IMR-90 (cell line): Measurements from ENCODE around the gene MLH1. TPM values are rescaled to one million over a fixed set of nuclear protein-coding genes. Genes with fewer than 3 reads are reported as not detected.

Experiments used
- ATAC-seq: fragments of 200-7000 bp; cut with Tn5 transposase; 2 replicates; pipeline ENCODE4 v1.9.1; 2020; ENCODE audit warnings: low read depth, mild to moderate bottlenecking, moderate library complexity
- BruUV-seq: library from RNA; stranded (reverse); fragments of 400-500 nt; replicated peaks from 2 replicates; lab custom pipeline; 2021; lab: Mats Ljungman, UMichigan
- CTCF ChIA-PET: fragments of 300-600 bp; formaldehyde crosslinking; extraction: SDS; loops from one replicate; lab custom pipeline; 2021; ENCODE audit warnings: antibody characterized with exemption; lab: Yijun Ruan, JAX
- POLR2A ChIA-PET: fragments of 300-600 bp; sonication (Branson Sonifier 250); formaldehyde crosslinking; loops from one replicate; lab custom pipeline; 2022; ENCODE audit warnings: antibody characterized with exemption; ENCODE audit not compliant: unreplicated experiment; lab: Charles Lee
- DNase-seq: peaks from one replicate; pipeline ENCODE4 v3.0.0; 2013
- H2AFZ ChIP-seq: replicated peaks from 2 replicates; pipeline ENCODE3; 2013; ENCODE audit warnings: low read length, mild to moderate bottlenecking; ENCODE audit not compliant: poor library complexity
- H2AK5ac ChIP-seq: 2 replicates; pipeline ENCODE4 v1.6.1; 2013; ENCODE audit warnings: low read depth, low read length, inconsistent platforms
- H2AK9ac ChIP-seq: replicated peaks from 2 replicates; pipeline ENCODE3; 2013; ENCODE audit warnings: mild to moderate bottlenecking, low read depth, low read length, moderate library complexity; ENCODE audit not compliant: poor library complexity
- H2BK120ac ChIP-seq: 2 replicates; pipeline ENCODE4 v1.6.1; 2013; ENCODE audit warnings: low read depth, low read length, inconsistent platforms
- H2BK15ac ChIP-seq: 3 replicates; pipeline ENCODE4 v1.6.1; 2013; ENCODE audit warnings: low read depth, low read length, inconsistent platforms
- H2BK20ac ChIP-seq: 2 replicates; pipeline ENCODE4 v1.6.1; 2013; ENCODE audit warnings: low read depth, mild to moderate bottlenecking, inconsistent platforms, low read length, moderate library complexity
- H2BK5ac ChIP-seq: 2 replicates; pipeline ENCODE4 v1.6.1; 2013; ENCODE audit warnings: mild to moderate bottlenecking, low read depth, low read length, inconsistent platforms; ENCODE audit not compliant: poor library complexity, severe bottlenecking
- H3K14ac ChIP-seq: replicated peaks from 2 replicates; pipeline ENCODE4 v1.6.1; 2013; ENCODE audit warnings: low read depth, low read length, inconsistent platforms
- H3K18ac ChIP-seq: 2 replicates; pipeline ENCODE4 v1.6.1; 2013; ENCODE audit warnings: low read depth, low read length, control low read depth
- H3K23ac ChIP-seq: 2 replicates; pipeline ENCODE4 v1.6.1; 2013; ENCODE audit warnings: low read depth, low read length, inconsistent platforms
- H3K27ac ChIP-seq: 2 replicates; pipeline ENCODE4 v1.5.1; 2013; ENCODE audit warnings: mild to moderate bottlenecking, control low read depth, low read length; ENCODE audit not compliant: insufficient read depth
- H3K27me3 ChIP-seq: 2 replicates; pipeline ENCODE4 v1.6.1; 2013; ENCODE audit warnings: low read length; ENCODE audit not compliant: control insufficient read depth, insufficient read depth
- H3K36me3 ChIP-seq: 2 replicates; pipeline ENCODE4 v1.6.1; 2013; ENCODE audit warnings: low read length, mixed read lengths; ENCODE audit not compliant: control insufficient read depth, insufficient read depth
- H3K4ac ChIP-seq: 2 replicates; pipeline ENCODE4 v1.6.1; 2013; ENCODE audit warnings: low read depth, low read length, inconsistent platforms
- H3K4me1 ChIP-seq: 2 replicates; pipeline ENCODE4 v1.6.1; 2013; ENCODE audit warnings: low read length, mixed read lengths; ENCODE audit not compliant: control insufficient read depth, insufficient read depth
- H3K4me2 ChIP-seq: 2 replicates; pipeline ENCODE4 v1.6.1; 2013; ENCODE audit warnings: low read depth, mild to moderate bottlenecking, control low read depth, low read length, moderate library complexity
- H3K4me3 ChIP-seq: 2 replicates; pipeline ENCODE4 v1.5.1; 2013; ENCODE audit warnings: low read depth, mild to moderate bottlenecking, control low read depth, low read length, moderate library complexity; ENCODE audit not compliant: insufficient read depth
- H3K56ac ChIP-seq: 2 replicates; pipeline ENCODE4 v1.6.1; 2013; ENCODE audit warnings: low read length, inconsistent platforms; ENCODE audit not compliant: insufficient read depth; ENCODE audit errors: extremely low read depth
- H3K79me1 ChIP-seq, 2 experiments: 2 replicates each; pipeline ENCODE4 v1.6.1; 2013; ENCODE audit warnings: low read length in 2 of 2, inconsistent platforms in 1 of 2, low read depth in 1 of 2
- H3K9ac ChIP-seq: 2 replicates; pipeline ENCODE4 v1.6.1; 2013; ENCODE audit warnings: low read depth, low read length, control low read depth
- H3K9me1 ChIP-seq: 2 replicates; pipeline ENCODE4 v1.6.1; 2013; ENCODE audit warnings: low read length, inconsistent platforms; ENCODE audit not compliant: insufficient read depth
- H3K9me3 ChIP-seq: 2 replicates; pipeline ENCODE4 v1.6.1; 2013; ENCODE audit warnings: low read length; ENCODE audit not compliant: control insufficient read depth, insufficient read depth
- H4K20me1 ChIP-seq: 2 replicates; pipeline ENCODE4 v1.6.1; 2013; ENCODE audit warnings: low read length, inconsistent platforms; ENCODE audit not compliant: insufficient read depth
- H4K5ac ChIP-seq: 2 replicates; pipeline ENCODE4 v1.6.1; 2013; ENCODE audit warnings: mild to moderate bottlenecking, low read depth, low read length, control low read depth
- H4K8ac ChIP-seq, 2 experiments: 2 replicates each; pipeline ENCODE4 v1.6.1; 2013; ENCODE audit warnings: low read depth in 2 of 2, low read length in 2 of 2, control low read depth in 1 of 2, inconsistent platforms in 1 of 2
- H4K91ac ChIP-seq: 2 replicates; pipeline ENCODE4 v1.6.1; 2013; ENCODE audit warnings: low read depth, low read length, inconsistent platforms; ENCODE audit not compliant: insufficient read depth
- CEBPB ChIP-seq: IDR thresholded peaks from 2 replicates; pipeline ENCODE4 v1.6.1; 2012; ENCODE audit warnings: low read depth, low read length, improper control_type of control experiment
- CHD1 ChIP-seq: IDR thresholded peaks from 2 replicates; pipeline ENCODE4 v1.6.1; 2012; ENCODE audit warnings: low read depth, low read length, improper control_type of control experiment
- FOS ChIP-seq: fragments of 150-350 bp; IDR thresholded peaks from 2 replicates; pipeline ENCODE4 v1.6.1; 2016; ENCODE audit warnings: low read depth, low read length
- MAFK ChIP-seq: IDR thresholded peaks from 2 replicates; pipeline ENCODE4 v1.6.1; 2012; ENCODE audit warnings: low read depth, low read length, improper control_type of control experiment
- MAZ ChIP-seq: IDR thresholded peaks from 2 replicates; pipeline ENCODE4 v1.6.1; 2012; ENCODE audit warnings: low read depth, mild to moderate bottlenecking, low read length, improper control_type of control experiment, moderate library complexity, borderline replicate concordance
- POLR2A ChIP-seq: IDR thresholded peaks from 2 replicates; pipeline ENCODE4 v1.6.1; 2012; ENCODE audit warnings: mild to moderate bottlenecking, low read depth, low read length
- RFX5 ChIP-seq: IDR thresholded peaks from 2 replicates; pipeline ENCODE4 v1.8.0; 2012; ENCODE audit warnings: low read depth, mild to moderate bottlenecking, low read length, moderate library complexity
- WGBS, 2 experiments: methylation state at CpG; one replicate each; pipeline versions ENCODE4 v1.1.5 to v1.1.7; 2013; ENCODE audit warnings: missing lambda C conversion rate in 2 of 2; ENCODE audit not compliant: insufficient read length in 1 of 2; ENCODE audit errors: extremely low coverage in 2 of 2; 5-methylcytosine and 5-hydroxymethylcytosine counted together
- dilution Hi-C: fragments of 300-500 bp; cut with HindIII; formaldehyde crosslinking; loops from one replicate; pipeline ENCODE4 v1.14.3; 2018; ENCODE audit warnings: low sequenced_read_pairs; ENCODE audit not compliant: unreplicated experiment
- in situ Hi-C: fragments of 300-500 bp; cut with MboI; formaldehyde crosslinking; loops from 3 replicates; pipeline ENCODE4 v1.14.3; 2019; ENCODE audit warnings: low sequenced_read_pairs, inconsistent platforms, mixed read lengths
- intact Hi-C: fragments of 100-400 bp; cut with micrococcal nuclease; formaldehyde crosslinking; loops from 2 replicates; pipeline ENCODE4 v1.10.0; 2022
- polyA plus RNA-seq, 3 experiments: library from polyadenylated mRNA; depleted of rRNA; stranded (reverse); fragments of >200 nt; gene quantifications; 2 replicates each; pipeline ENCODE4 v1.2.3, GENCODE V29; 2012; ENCODE audit warnings: low replicate concordance in 1 of 3
- total RNA-seq: library from RNA; depleted of rRNA; stranded (reverse); fragments of >200 nt; gene quantifications from 2 replicates; pipeline ENCODE4 v1.2.3, GENCODE V29; 2012
- TF ChIP-seq, protein P1 (sequence below): conservative IDR thresholded peaks from 2 replicates; pipeline ENCODE4 v1.5.1; 2012; ENCODE audit warnings: mild to moderate bottlenecking, low read depth, low read length, improper control_type of control experiment
- TF ChIP-seq, protein P2 (sequence below): fragments of 150-350 bp; IDR thresholded peaks from 2 replicates; pipeline ENCODE4 v1.6.1; 2017; ENCODE audit warnings: mild to moderate bottlenecking, antibody characterized with exemption, low read length, low read depth
- TF ChIP-seq, protein P3 (sequence below): fragments of 150-350 bp; IDR thresholded peaks from 2 replicates; pipeline ENCODE4 v1.6.1; 2016; ENCODE audit warnings: low read depth, mild to moderate bottlenecking, low read length, moderate library complexity, borderline replicate concordance

The MLH1 gene
- total and polyA plus RNA-seq, 2 of the 4 experiments (the other 2 are of a cell fraction) = 30.2 to 54.1 TPM

DNA sequence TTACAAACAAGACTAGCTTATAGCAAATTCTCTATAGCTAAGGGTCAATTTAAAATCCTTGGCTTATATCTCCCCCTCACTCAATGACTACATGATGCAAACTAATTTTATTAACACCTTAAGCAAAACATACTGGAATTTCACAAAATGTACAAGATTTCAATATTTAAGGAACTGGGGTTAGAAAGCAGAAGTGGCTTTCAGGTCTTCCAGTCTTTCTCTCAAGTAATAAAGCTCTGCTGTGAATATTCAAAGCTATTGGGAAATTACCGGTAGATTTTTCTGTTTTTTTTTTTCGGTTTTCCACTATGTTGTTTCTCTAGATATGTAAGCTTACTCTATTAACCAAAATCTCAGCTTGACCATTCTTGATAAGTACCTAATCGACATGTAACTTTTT is 4.3 kb upstream of the MLH1 start:
- Histone ChIP-seq H3K27ac (no peak overlapping the region), H3K9me1 (no peaks in the 10 kb centered on the region), H4K91ac (no peak overlapping the region), H3K9ac (no peak overlapping the region), H4K5ac (no peak overlapping the region), H3K27me3 (no peaks in the 10 kb centered on the region), H3K56ac (no peak overlapping the region), H4K20me1 (peaks cover 22% of the 10 kb centered on the region; the same call in 1 of the 2 replicates), H2BK5ac (no peak overlapping the region), H2AK9ac (no peak overlapping the region), H3K4me1 (peaks cover 3% of the 10 kb centered on the region; the same call in 1 of the 2 replicates), H2BK20ac (no peak overlapping the region), H2AK5ac (no peak overlapping the region), H3K79me1 (peaks cover 3 to 37% of the 10 kb centered on the region in 2 experiments), H2BK15ac (no peak overlapping the region), H3K9me3 (no peaks in the 10 kb centered on the region), H3K18ac (no peak overlapping the region), H2AFZ (no peak overlapping the region), H2BK120ac (no peak overlapping the region), H3K4me3 (no peak overlapping the region), H4K8ac (no peak overlapping the region), H3K4me2 (no peak overlapping the region), H3K4ac (no peak overlapping the region), H3K23ac (no peak overlapping the region), H3K36me3 (peaks cover 16% of the 10 kb centered on the region), H3K14ac (no peak overlapping the region)
- intact Hi-C loops = no loop called here
- no peak for ATAC-seq
- ChIA-PET POLR2A (interaction anchor here (0.6 kb wide), 1 partner anchor 373 kb away, joined by 3 read pairs; no protein-coding TSS in a partner anchor), CTCF (interaction anchor here (0.7 to 1.0 kb wide), 3 partner anchors 8 to 319 kb away, joined by 3 to 4 read pairs (median 3); no protein-coding TSS in a partner anchor)
- BruUV-seq = no TSS peak
- no CpG with 5 or more reads among the region's 3 CpGs for WGBS, 2 experiments
- dilution Hi-C loops = no loop called here
- in situ Hi-C loops = no loop called here
- TF ChIP-seq, protein P1, sequence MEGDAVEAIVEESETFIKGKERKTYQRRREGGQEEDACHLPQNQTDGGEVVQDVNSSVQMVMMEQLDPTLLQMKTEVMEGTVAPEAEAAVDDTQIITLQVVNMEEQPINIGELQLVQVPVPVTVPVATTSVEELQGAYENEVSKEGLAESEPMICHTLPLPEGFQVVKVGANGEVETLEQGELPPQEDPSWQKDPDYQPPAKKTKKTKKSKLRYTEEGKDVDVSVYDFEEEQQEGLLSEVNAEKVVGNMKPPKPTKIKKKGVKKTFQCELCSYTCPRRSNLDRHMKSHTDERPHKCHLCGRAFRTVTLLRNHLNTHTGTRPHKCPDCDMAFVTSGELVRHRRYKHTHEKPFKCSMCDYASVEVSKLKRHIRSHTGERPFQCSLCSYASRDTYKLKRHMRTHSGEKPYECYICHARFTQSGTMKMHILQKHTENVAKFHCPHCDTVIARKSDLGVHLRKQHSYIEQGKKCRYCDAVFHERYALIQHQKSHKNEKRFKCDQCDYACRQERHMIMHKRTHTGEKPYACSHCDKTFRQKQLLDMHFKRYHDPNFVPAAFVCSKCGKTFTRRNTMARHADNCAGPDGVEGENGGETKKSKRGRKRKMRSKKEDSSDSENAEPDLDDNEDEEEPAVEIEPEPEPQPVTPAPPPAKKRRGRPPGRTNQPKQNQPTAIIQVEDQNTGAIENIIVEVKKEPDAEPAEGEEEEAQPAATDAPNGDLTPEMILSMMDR = no peak
- TF ChIP-seq MAZ (no peak), MAFK (no peak), FOS (no peak), CHD1 (no peak), CEBPB (no peak), RFX5 (no peak), POLR2A (no peak)
- TF ChIP-seq, protein P2, sequence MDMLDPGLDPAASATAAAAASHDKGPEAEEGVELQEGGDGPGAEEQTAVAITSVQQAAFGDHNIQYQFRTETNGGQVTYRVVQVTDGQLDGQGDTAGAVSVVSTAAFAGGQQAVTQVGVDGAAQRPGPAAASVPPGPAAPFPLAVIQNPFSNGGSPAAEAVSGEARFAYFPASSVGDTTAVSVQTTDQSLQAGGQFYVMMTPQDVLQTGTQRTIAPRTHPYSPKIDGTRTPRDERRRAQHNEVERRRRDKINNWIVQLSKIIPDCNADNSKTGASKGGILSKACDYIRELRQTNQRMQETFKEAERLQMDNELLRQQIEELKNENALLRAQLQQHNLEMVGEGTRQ = no peak
- TF ChIP-seq, protein P3, sequence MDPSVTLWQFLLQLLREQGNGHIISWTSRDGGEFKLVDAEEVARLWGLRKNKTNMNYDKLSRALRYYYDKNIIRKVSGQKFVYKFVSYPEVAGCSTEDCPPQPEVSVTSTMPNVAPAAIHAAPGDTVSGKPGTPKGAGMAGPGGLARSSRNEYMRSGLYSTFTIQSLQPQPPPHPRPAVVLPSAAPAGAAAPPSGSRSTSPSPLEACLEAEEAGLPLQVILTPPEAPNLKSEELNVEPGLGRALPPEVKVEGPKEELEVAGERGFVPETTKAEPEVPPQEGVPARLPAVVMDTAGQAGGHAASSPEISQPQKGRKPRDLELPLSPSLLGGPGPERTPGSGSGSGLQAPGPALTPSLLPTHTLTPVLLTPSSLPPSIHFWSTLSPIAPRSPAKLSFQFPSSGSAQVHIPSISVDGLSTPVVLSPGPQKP = no peak
- DNase-seq = no peak
